HEK293 (cell line): ENCODE results near the gene L3MBTL1.

ENCODE experiments used
- BCL11A ChIP-seq: fragments of 450-650 bp; formaldehyde crosslinking; IDR thresholded peaks from 2 replicates; pipeline ENCODE4 v1.5.1; 2016; ENCODE audit warnings: low read depth, missing biosample characterization, missing genetic modification characterization
- GFI1B ChIP-seq: fragments of 450-650 bp; formaldehyde crosslinking; IDR thresholded peaks from 2 replicates; pipeline ENCODE4 v1.5.1; 2016; ENCODE audit warnings: missing biosample characterization, missing genetic modification characterization
- GLIS2 ChIP-seq: fragments of 450-650 bp; formaldehyde crosslinking; IDR thresholded peaks from 2 replicates; pipeline ENCODE4 v1.5.1; 2016; ENCODE audit warnings: missing biosample characterization, missing genetic modification characterization
- IKZF3 ChIP-seq: fragments of 450-650 bp; IDR thresholded peaks from 2 replicates; pipeline ENCODE4 v1.5.0; 2018; ENCODE audit warnings: missing biosample characterization, mild to moderate bottlenecking, missing genetic modification characterization, moderate library complexity
- MYNN ChIP-seq: fragments of 450-650 bp; formaldehyde crosslinking; IDR thresholded peaks from 2 replicates; pipeline ENCODE4 v1.5.1; 2016; ENCODE audit warnings: missing biosample characterization, missing genetic modification characterization, borderline replicate concordance
- REPIN1 ChIP-seq: fragments of 450-650 bp; formaldehyde crosslinking; IDR thresholded peaks from 2 replicates; pipeline ENCODE4 v1.5.1; 2017; ENCODE audit warnings: missing biosample characterization, missing genetic modification characterization, low read depth
- SCRT2 ChIP-seq: fragments of 450-650 bp; formaldehyde crosslinking; IDR thresholded peaks from 2 replicates; pipeline ENCODE4 v1.5.1; 2016; ENCODE audit warnings: missing biosample characterization, missing genetic modification characterization
- WT1 ChIP-seq: fragments of 450-650 bp; formaldehyde crosslinking; IDR thresholded peaks from 2 replicates; pipeline ENCODE4 v1.5.1; 2016; ENCODE audit warnings: missing biosample characterization, missing genetic modification characterization
- ZNF10 ChIP-seq: fragments of 450-650 bp; formaldehyde crosslinking; IDR thresholded peaks from 2 replicates; pipeline ENCODE4 v1.5.1; 2017; ENCODE audit warnings: missing biosample characterization, missing genetic modification characterization
- ZNF140 ChIP-seq: fragments of 450-650 bp; formaldehyde crosslinking; IDR thresholded peaks from 2 replicates; pipeline ENCODE4 v1.5.1; 2016; ENCODE audit warnings: missing biosample characterization, missing genetic modification characterization
- ZNF146 ChIP-seq: fragments of 450-650 bp; formaldehyde crosslinking; IDR thresholded peaks from 2 replicates; pipeline ENCODE4 v1.5.1; 2016; ENCODE audit warnings: missing biosample characterization, missing genetic modification characterization
- ZNF174 ChIP-seq: fragments of 450-650 bp; formaldehyde crosslinking; IDR thresholded peaks from 2 replicates; pipeline ENCODE4 v1.5.0; 2017; ENCODE audit warnings: missing biosample characterization, mild to moderate bottlenecking, missing genetic modification characterization
- ZNF221 ChIP-seq: fragments of 450-650 bp; formaldehyde crosslinking; IDR thresholded peaks from 2 replicates; pipeline ENCODE4 v1.5.1; 2017; ENCODE audit warnings: missing biosample characterization, missing genetic modification characterization, borderline replicate concordance
- ZNF223 ChIP-seq: fragments of 450-650 bp; formaldehyde crosslinking; IDR thresholded peaks from 2 replicates; pipeline ENCODE4 v1.5.1; 2016; ENCODE audit warnings: missing biosample characterization, missing genetic modification characterization
- ZNF274 ChIP-seq, 2 experiments: fragments of 200-500 bp in 1 of 2; fragments of 450-650 bp in 1 of 2; sonication (Bioruptor generic) in 1 of 2; formaldehyde crosslinking in 1 of 2; IDR thresholded peaks; 2 replicates each; pipeline versions ENCODE4 v1.5.1 to v1.6.1; 2014 to 2016; ENCODE audit warnings: borderline replicate concordance in 1 of 2, inconsistent platforms in 1 of 2, low read length in 1 of 2, missing biosample characterization in 1 of 2, missing genetic modification characterization in 1 of 2
- ZNF416 ChIP-seq: fragments of 450-650 bp; formaldehyde crosslinking; IDR thresholded peaks from 2 replicates; pipeline ENCODE4 v1.5.1; 2016; ENCODE audit warnings: missing biosample characterization, missing genetic modification characterization
- ZNF555 ChIP-seq: fragments of 450-650 bp; formaldehyde crosslinking; conservative IDR thresholded peaks from 2 replicates; pipeline ENCODE4 v1.5.1; 2017; ENCODE audit warnings: missing biosample characterization, mild to moderate bottlenecking, missing genetic modification characterization, inconsistent platforms
- ZNF624 ChIP-seq: fragments of 450-650 bp; formaldehyde crosslinking; IDR thresholded peaks from 2 replicates; pipeline ENCODE4 v1.5.1; 2017; ENCODE audit warnings: missing biosample characterization, missing genetic modification characterization
- ZNF654 ChIP-seq: fragments of 450-650 bp; formaldehyde crosslinking; IDR thresholded peaks from 2 replicates; pipeline ENCODE4 v1.5.1; 2016; ENCODE audit warnings: low read depth, missing biosample characterization, missing genetic modification characterization
- ZNF660 ChIP-seq: fragments of 450-650 bp; IDR thresholded peaks from 2 replicates; pipeline ENCODE4 v1.5.1; 2018; ENCODE audit warnings: missing biosample characterization, mild to moderate bottlenecking, missing genetic modification characterization
- ZXDB ChIP-seq: fragments of 450-650 bp; formaldehyde crosslinking; IDR thresholded peaks from 2 replicates; pipeline ENCODE4 v1.5.1; 2016; ENCODE audit warnings: missing biosample characterization, missing genetic modification characterization
- TF ChIP-seq, protein P1 (sequence below): fragments of 450-650 bp; formaldehyde crosslinking; IDR thresholded peaks from 2 replicates; pipeline ENCODE4 v1.5.1; 2016; ENCODE audit warnings: missing biosample characterization, missing genetic modification characterization
- TF ChIP-seq, protein P2 (sequence below): fragments of 450-650 bp; formaldehyde crosslinking; IDR thresholded peaks from 2 replicates; pipeline ENCODE4 v1.5.1; 2016; ENCODE audit warnings: missing biosample characterization, missing genetic modification characterization
- TF ChIP-seq, protein P3 (sequence below): fragments of 450-650 bp; formaldehyde crosslinking; IDR thresholded peaks from 2 replicates; pipeline ENCODE4; 2016; ENCODE audit warnings: missing biosample characterization, missing genetic modification characterization
- TF ChIP-seq, protein P4 (sequence below): fragments of 450-650 bp; formaldehyde crosslinking; IDR thresholded peaks from 2 replicates; pipeline ENCODE4 v1.5.1; 2016; ENCODE audit warnings: missing biosample characterization, missing genetic modification characterization, low read depth
- TF ChIP-seq, protein P5 (sequence below): fragments of 450-650 bp; formaldehyde crosslinking; IDR thresholded peaks from 2 replicates; pipeline ENCODE4 v1.5.1; 2016; ENCODE audit warnings: missing biosample characterization, missing genetic modification characterization
- TF ChIP-seq, protein P6 (sequence below): fragments of 450-650 bp; formaldehyde crosslinking; IDR thresholded peaks from 2 replicates; pipeline ENCODE4 v1.5.1; 2016; ENCODE audit warnings: missing biosample characterization, missing genetic modification characterization

The L3MBTL1 gene

DNA sequence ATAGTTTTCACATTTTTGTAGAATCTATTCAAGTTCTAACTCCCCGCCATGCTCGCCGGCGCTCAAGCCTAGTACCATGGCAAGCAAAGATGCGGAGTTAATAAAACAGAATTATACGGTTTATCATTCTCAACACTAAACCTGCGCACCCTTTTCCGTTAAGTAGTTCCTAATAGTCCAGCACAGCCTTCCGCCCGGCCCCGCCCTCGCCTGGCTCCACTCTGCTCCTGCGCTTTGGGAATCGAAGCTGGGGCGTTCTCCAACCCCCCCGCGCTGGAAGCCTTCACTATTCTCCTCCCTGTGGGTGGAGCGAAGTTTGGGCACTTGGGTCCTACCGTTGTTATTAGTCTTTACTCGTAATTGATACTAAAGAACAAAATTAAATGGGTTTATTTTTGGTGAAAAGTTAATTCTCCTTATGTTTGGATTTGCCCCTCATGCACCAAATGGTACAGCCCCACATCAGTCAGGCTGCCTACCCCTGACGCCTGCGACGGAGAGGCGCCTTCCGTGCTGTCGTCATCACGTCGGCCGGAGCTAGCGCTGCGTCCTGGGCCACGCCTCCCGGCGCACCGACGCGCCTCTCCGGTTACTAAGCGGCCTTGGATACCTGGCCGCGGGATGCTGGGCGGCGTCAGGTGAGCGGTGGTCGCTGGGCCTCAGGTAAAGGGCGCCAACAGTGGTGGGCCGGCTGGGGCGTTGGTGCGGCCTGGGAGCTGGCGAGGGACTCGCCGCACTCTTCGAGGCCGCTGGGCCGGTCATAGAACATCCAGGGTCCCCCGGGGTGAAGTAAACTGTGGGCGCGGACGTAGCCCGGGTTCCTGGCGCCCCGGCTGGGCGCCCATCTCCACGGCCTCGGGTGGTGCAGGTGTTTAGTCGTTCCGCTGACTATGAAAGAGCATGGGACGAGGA, 83.2 kb downstream of the L3MBTL1 start, which contains the start of gene IFT52 (continued):
- TF ChIP-seq ZNF174 (tag by site-specific recombination) (no peak), ZNF223 (tag by site-specific recombination) (no peak), BCL11A (tag by site-specific recombination) (no peak), ZNF624 (no peak), SCRT2 (tag by site-specific recombination) (no peak), ZNF221 (tag by site-specific recombination) (no peak), GLIS2 (tag by site-specific recombination) (peak; percentile 70), ZNF274 (IDR thresholded peaks at IDR 0.05; ENCODE audit: low read length) (no peak), ZNF274 (tag by site-specific recombination; IDR thresholded peaks at IDR 0.05; ENCODE audit: borderline replicate concordance) (no peak), MYNN (tag by site-specific recombination) (no peak), ZNF660 (tag by site-specific recombination) (no peak), IKZF3 (tag by site-specific recombination) (peak; percentile 87), ZNF146 (tag by site-specific recombination) (no peak), WT1 (no peak), ZNF416 (no peak), ZNF555 (tag by site-specific recombination) (no peak), ZNF140 (tag by site-specific recombination) (no peak), ZNF654 (tag by site-specific recombination) (no peak), ZNF10 (tag by site-specific recombination) (no peak), GFI1B (no peak), ZXDB (tag by site-specific recombination) (peak; percentile 85), REPIN1 (tag by site-specific recombination) (no peak)
- TF ChIP-seq, protein P1, sequence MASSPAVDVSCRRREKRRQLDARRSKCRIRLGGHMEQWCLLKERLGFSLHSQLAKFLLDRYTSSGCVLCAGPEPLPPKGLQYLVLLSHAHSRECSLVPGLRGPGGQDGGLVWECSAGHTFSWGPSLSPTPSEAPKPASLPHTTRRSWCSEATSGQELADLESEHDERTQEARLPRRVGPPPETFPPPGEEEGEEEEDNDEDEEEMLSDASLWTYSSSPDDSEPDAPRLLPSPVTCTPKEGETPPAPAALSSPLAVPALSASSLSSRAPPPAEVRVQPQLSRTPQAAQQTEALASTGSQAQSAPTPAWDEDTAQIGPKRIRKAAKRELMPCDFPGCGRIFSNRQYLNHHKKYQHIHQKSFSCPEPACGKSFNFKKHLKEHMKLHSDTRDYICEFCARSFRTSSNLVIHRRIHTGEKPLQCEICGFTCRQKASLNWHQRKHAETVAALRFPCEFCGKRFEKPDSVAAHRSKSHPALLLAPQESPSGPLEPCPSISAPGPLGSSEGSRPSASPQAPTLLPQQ (tag by site-specific recombination): peak; percentile 40
- TF ChIP-seq, protein P2, sequence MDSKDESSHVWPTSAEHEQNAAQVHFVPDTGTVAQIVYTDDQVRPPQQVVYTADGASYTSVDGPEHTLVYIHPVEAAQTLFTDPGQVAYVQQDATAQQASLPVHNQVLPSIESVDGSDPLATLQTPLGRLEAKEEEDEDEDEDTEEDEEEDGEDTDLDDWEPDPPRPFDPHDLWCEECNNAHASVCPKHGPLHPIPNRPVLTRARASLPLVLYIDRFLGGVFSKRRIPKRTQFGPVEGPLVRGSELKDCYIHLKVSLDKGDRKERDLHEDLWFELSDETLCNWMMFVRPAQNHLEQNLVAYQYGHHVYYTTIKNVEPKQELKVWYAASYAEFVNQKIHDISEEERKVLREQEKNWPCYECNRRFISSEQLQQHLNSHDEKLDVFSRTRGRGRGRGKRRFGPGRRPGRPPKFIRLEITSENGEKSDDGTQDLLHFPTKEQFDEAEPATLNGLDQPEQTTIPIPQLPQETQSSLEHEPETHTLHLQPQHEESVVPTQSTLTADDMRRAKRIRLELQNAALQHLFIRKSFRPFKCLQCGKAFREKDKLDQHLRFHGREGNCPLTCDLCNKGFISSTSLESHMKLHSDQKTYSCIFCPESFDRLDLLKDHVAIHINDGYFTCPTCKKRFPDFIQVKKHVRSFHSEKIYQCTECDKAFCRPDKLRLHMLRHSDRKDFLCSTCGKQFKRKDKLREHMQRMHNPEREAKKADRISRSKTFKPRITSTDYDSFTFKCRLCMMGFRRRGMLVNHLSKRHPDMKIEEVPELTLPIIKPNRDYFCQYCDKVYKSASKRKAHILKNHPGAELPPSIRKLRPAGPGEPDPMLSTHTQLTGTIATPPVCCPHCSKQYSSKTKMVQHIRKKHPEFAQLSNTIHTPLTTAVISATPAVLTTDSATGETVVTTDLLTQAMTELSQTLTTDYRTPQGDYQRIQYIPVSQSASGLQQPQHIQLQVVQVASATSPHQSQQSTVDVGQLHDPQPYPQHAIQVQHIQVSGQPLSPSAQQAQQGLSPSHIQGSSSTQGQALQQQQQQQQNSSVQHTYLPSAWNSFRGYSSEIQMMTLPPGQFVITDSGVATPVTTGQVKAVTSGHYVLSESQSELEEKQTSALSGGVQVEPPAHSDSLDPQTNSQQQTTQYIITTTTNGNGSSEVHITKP (tag by site-specific recombination): peak; percentile 100
- TF ChIP-seq, protein P3, sequence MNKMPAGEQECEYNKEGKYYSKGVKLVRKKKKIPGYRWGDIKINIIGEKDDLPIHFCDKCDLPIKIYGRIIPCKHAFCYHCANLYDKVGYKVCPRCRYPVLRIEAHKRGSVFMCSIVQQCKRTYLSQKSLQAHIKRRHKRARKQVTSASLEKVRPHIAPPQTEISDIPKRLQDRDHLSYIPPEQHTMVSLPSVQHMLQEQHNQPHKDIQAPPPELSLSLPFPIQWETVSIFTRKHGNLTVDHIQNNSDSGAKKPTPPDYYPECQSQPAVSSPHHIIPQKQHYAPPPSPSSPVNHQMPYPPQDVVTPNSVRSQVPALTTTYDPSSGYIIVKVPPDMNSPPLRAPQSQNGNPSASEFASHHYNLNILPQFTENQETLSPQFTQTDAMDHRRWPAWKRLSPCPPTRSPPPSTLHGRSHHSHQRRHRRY (tag by site-specific recombination): no peak
- TF ChIP-seq, protein P4, sequence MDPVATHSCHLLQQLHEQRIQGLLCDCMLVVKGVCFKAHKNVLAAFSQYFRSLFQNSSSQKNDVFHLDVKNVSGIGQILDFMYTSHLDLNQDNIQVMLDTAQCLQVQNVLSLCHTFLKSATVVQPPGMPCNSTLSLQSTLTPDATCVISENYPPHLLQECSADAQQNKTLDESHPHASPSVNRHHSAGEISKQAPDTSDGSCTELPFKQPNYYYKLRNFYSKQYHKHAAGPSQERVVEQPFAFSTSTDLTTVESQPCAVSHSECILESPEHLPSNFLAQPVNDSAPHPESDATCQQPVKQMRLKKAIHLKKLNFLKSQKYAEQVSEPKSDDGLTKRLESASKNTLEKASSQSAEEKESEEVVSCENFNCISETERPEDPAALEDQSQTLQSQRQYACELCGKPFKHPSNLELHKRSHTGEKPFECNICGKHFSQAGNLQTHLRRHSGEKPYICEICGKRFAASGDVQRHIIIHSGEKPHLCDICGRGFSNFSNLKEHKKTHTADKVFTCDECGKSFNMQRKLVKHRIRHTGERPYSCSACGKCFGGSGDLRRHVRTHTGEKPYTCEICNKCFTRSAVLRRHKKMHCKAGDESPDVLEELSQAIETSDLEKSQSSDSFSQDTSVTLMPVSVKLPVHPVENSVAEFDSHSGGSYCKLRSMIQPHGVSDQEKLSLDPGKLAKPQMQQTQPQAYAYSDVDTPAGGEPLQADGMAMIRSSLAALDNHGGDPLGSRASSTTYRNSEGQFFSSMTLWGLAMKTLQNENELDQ: no peak
- TF ChIP-seq, protein P5, sequence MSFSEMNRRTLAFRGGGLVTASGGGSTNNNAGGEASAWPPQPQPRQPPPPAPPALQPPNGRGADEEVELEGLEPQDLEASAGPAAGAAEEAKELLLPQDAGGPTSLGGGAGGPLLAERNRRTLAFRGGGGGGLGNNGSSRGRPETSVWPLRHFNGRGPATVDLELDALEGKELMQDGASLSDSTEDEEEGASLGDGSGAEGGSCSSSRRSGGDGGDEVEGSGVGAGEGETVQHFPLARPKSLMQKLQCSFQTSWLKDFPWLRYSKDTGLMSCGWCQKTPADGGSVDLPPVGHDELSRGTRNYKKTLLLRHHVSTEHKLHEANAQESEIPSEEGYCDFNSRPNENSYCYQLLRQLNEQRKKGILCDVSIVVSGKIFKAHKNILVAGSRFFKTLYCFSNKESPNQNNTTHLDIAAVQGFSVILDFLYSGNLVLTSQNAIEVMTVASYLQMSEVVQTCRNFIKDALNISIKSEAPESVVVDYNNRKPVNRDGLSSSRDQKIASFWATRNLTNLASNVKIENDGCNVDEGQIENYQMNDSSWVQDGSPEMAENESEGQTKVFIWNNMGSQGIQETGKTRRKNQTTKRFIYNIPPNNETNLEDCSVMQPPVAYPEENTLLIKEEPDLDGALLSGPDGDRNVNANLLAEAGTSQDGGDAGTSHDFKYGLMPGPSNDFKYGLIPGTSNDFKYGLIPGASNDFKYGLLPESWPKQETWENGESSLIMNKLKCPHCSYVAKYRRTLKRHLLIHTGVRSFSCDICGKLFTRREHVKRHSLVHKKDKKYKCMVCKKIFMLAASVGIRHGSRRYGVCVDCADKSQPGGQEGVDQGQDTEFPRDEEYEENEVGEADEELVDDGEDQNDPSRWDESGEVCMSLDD (tag by site-specific recombination): no peak
- TF ChIP-seq, protein P6, sequence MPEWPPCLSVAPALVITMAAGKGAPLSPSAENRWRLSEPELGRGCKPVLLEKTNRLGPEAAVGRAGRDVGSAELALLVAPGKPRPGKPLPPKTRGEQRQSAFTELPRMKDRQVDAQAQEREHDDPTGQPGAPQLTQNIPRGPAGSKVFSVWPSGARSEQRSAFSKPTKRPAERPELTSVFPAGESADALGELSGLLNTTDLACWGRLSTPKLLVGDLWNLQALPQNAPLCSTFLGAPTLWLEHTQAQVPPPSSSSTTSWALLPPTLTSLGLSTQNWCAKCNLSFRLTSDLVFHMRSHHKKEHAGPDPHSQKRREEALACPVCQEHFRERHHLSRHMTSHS (tag by site-specific recombination): no peak
